Stimulated activated CD4-positive, alpha-beta T cell treated with anti-CD3 and anti-CD28 coated beads, Interleukin-4, amount 100 ng/mL, for 1 hour (primary cell): ENCODE results near the gene MZT1.
"Not testable (repeated sequence)": the region's sequence is repeated elsewhere in the genome, so short reads cannot be mapped to it uniquely, and the experiment has no call there.

Experiments
- DNase-seq: peaks from one replicate; pipeline ENCODE4 v3.0.0-alpha.2; 2020

Gene MZT1, protein sequence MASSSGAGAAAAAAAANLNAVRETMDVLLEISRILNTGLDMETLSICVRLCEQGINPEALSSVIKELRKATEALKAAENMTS

DNA sequence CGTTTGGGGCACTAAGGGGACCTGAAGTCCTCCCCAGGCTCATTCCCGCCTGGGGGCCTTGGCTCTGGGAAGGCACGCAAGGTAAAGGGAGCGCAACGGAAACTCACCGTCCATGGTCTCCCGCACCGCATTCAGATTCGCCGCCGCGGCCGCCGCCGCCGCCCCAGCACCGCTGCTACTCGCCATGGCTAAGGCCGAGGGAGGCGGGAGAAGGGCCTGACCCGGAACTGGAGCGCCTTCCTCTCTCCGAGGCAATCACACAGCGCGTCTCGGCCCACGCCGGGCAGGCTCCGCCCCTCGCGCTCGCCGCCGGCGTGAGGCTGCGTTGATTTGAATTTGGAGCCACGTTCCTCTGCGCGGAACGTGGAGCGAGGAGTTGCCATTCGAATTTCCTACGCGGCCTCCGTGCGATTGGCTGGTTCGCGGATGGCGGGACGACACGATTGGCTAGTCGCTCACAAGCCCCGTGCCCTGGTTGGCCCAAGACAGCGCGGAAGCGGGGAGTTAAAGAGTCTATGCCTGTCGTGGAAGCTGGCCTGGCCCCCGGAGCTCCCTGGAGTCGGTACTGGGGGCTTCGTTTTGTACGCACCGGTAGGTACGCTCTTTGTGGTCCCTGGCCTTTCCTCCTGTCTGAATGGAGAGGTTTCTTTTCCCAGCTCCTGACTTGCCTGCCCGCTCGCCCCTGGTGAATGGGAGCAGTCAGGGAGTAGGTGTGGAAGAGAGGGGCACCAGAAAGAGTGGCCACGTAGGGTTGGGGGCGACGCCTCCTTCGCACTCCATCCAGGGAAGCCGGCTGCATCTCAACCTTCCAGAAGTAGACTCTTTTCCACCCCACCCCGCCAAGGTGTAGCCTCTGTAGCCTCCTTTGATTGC is at the start of gene MZT1, which contains the start of gene BORA:
Gene MZT1 (minus strand): TSS at position 213 of the 873 bp plus-strand sequence. CDS start 27 bp downstream, at position 186.
Gene BORA (plus strand): TSS at position 507 of the 873 bp plus-strand sequence. CDS start 1,018 bp downstream, outside the sequence.
- DNase-seq, result peak; percentile 94

DNA sequence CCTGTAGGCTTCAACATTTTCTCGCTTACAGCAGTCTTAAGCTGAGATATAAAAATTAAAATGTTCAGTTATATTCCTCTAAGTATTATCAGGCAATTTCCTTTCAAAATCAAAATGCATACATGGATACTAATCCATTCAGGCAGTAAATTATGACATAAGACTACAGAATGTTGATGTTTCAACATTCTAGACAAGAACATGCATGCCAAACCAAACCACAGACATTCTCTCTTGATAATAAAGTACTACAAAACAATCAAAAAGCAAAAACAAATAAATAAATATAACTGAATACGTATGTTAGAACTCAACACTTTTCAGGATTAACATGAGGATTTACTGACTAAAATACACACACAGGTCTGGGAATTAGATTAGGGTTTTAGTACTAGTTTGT is 46.6 kb upstream of the MZT1 start:
- DNase-seq, result no peak

DNA sequence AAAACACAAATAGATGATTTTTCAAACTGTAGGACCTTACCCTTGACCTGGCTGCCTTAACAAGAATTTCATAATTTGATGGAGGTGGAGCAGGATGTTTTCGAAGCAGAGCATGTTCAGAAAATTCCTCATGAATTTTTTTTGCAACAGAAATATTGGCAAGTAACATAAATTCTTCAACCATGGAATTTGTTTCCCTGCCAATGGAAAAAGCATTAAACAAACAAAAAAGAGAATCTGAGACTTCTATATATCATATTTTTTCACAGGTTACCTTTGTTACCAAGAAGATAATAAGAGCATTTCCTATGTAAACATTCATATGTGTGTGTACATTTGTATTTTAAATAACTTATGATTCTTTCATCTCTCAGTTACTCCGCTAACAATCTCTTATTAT is 36.0 kb upstream of the MZT1 start:
- DNase-seq, result no peak

- DNase-seq, result no peak
These were observed 32.8 kb upstream of the MZT1 start for GRCh38 chr13:72760189-72760588.

GRCh38 chr13:72757792-72758535 is 30.5 kb upstream of the MZT1 start:
- no peak for DNase-seq

GRCh38 chr13:72754111-72754510 is 26.7 kb upstream of the MZT1 start:
- DNase-seq, result no peak

GRCh38 chr13:72751220-72751619 is 23.8 kb upstream of the MZT1 start:
- DNase-seq, result no peak

DNA sequence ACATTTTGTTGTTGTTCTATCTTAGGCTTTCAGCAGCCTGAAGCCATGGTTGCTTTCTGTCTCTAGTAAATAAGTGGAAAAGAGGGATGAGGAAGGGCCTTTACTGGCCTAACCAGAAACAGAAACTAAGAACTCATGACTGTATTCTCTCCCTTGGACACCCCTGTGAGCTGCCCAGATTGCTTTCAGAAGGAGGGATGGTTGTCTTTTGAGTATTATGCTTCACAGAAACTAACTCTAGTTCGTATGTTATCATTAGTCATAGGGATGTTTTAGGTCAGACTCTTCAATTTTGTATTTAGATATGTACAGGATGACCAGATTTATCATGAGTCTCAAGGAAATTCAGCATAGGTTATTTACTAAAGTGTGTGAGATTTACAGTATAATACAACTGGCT is 17.8 kb upstream of the MZT1 start:
- DNase-seq, result no peak

GRCh38 chr13:72740015-72740414 is 12.6 kb upstream of the MZT1 start:
- DNase-seq, result no peak

DNA sequence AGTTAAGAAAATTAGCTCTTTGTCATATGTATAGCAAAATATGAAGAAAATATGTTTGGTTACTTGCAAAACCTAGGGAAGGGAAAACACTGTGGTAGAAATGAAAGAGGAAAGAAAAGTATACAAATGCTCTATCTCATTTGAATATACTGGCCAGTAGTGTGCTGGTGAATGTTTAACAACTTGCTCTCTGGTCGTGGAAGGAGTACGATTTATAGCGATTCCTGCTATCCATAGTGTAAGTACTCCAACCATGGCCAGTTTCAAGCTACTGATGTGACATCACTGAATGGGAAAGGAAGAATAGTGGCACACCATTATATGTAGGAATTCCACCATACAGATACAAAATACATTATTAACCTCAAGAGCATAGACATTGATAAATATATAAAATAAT is 9.6 kb upstream of the MZT1 start:
- no peak for DNase-seq

- DNase-seq, result no peak
These were observed 819 bp upstream of the MZT1 start for GRCh38 chr13:72728290-72728605.

DNA sequence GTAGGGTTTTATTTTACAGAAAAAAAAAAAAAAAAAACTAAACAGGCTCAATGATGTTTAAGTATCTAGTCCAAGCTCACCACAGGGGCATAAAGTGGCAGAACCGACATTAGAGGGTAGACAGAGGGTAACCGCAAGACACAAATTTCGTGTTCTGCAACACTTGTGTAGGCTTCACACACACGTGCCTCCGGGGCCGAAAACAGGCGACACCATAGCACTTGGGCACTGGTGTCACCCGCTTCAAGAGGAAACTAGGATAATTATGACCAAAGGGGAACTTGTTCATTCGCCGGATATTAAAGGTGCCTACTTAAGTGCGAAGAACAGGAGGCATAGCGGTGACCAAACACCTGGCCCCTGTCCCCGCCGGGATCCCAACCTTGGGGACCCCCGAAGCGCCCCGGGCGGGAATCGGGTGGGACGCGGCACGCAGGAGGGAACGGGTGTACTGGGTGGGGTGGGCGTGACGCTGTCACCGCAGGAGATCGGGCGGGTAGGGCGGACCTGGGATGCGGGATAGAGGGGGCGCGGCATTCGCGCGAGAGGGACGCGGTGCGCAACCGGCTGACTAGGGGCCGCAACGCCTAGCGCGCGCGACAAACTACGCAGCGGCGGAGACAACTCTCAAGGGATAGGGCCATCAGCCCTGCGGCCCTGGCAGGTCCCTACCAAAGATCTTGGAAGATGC is 558 bp downstream of the MZT1 start:
- DNase-seq, result peak; percentile 44

- not testable (repeated sequence) for DNase-seq
These were observed 1.2 kb downstream of the MZT1 start for GRCh38 chr13:72726185-72726584.

- DNase-seq, result no peak
These were observed 10.7 kb downstream of the MZT1 start for GRCh38 chr13:72716776-72717175.

DNA sequence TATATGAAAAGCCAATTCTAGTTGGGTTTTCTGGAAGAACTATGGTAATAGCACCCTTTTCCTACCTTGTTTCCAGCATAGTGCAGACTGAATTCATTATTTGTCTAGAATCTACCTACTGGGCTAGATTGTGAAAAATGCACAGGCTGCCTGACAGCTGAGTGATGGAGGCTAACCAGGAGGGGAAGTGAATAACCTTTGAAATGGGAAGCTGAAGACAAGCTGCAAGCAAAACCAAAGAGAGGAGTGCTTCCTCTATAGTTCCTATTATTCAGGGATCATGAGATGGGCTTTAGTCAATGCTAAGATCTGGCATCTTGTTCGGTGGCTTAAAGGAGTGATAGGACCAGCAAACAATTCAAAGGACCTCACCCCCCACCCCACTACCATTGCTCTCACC is 26.9 kb downstream of the MZT1 start:
- no peak for DNase-seq

GRCh38 chr13:72698164-72698563 is 29.3 kb downstream of the MZT1 start:
- DNase-seq, result no peak

DNA sequence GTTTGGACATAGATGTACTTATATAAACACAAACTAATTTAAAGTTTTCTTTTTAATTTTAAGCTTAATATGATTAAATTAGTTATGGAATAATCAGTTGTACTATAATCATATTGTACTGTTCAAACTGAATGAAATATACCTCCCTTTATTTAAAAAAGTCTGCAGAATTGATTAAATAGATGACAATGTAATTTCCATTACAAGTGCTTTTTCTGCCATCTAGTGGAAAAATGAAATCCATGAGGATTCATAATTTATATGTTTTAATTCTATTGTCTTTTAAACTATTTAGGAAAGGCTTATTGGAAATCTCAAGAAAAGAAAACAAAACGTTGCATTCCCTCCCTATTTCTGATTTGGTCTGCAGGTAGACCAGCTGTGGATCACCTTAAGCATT is 30.9 kb downstream of the MZT1 start:
- DNase-seq, result no peak

GRCh38 chr13:72694314-72694713 is 33.1 kb downstream of the MZT1 start:
- DNase-seq, result no peak

- DNase-seq, result no peak
These were observed 33.6 kb downstream of the MZT1 start for GRCh38 chr13:72693832-72694231.

GRCh38 chr13:72692884-72693514 is 34.4 kb downstream of the MZT1 start:
- no peak for DNase-seq

DNA sequence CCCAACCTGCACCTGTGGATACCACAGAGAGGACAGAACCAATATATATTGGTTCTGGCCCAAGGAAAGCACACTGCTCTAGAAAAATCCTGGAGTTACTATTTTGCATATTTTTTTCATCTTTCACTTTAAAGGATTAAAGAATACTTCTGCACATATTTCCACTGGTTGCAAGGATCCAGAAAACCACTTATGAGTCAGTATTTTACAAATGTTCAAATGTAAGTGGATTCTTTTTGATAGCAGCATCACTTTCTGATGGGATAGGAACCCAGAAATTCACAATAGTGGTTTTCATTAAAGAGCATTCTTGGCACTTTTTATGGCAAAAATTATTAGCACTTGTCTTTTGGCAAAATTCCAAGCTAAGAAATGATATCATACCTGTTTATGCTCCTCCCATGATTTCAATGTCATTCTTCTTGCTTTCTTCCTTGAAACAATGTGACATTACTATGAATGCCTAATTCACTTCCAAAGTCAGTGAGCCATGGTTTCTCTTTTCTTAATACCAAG is 38.2 kb downstream of the MZT1 start:
- no peak for DNase-seq

- no peak for DNase-seq
These were observed 40.7 kb downstream of the MZT1 start for GRCh38 chr13:72686766-72687165.

DNA sequence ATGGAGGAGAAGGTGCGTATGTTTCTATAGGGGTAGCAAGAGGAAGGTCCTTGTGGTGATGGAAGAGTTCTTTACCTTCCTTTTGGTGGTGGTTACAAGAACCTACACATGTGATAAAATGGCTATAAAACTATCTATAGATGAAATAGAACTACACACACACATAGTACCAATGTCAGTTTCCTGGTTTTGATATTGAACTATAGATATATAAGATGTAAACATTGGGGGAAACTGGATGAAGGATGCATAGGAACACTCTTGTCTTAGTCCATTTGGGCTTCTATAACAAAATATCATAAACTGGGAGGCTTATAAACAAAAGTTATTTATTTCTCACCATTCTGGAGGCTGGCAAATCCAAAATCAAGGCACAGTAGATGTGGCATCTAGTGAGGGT is 47.1 kb downstream of the MZT1 start:
- DNase-seq, result no peak
